Choroid plexus epithelial cell (primary cell): ENCODE measurements around the gene NPAS2.

Experiments used
- DNase-seq: peaks from one replicate; pipeline ENCODE4 v3.0.0-alpha.2; 2010; ENCODE audit warnings: low read depth
- H3K4me3 ChIP-seq: 2 replicates; pipeline ENCODE4 v1.5.1; 2011; ENCODE audit warnings: low read depth, mild to moderate bottlenecking, control low read depth, low read length, moderate library complexity
- CTCF ChIP-seq: conservative IDR thresholded peaks from 2 replicates; pipeline ENCODE4 v1.5.1; 2011; ENCODE audit warnings: low read depth, mild to moderate bottlenecking, control low read depth, inconsistent platforms, low read length, moderate library complexity

Gene NPAS2

GRCh38 chr2:100993294-100993693 is 173.4 kb downstream of the NPAS2 start:
- no peak for DNase-seq
- TF ChIP-seq CTCF: no peak
- no peak overlapping the region for H3K4me3 ChIP-seq

- no peak overlapping the region for H3K4me3 ChIP-seq
- TF ChIP-seq CTCF: no peak
- no peak for DNase-seq
Measured at GRCh38 chr2:100995309-100996075, 175.6 kb downstream of the NPAS2 start.

GRCh38 chr2:100997509-100998234 is 177.7 kb downstream of the NPAS2 start:
- DNase-seq: no peak
- no peak overlapping the region for H3K4me3 ChIP-seq
- no peak for TF ChIP-seq CTCF

GRCh38 chr2:100998235-100998573 is 178.3 kb downstream of the NPAS2 start:
- DNase-seq: no peak
- TF ChIP-seq CTCF: no peak
- H3K4me3 ChIP-seq: no peak overlapping the region

GRCh38 chr2:100999995-101000394 is 180.1 kb downstream of the NPAS2 start:
- DNase-seq: no peak
- H3K4me3 ChIP-seq: no peak overlapping the region
- TF ChIP-seq CTCF: no peak

- DNase-seq: peak; percentile 99
- no peak for TF ChIP-seq CTCF
- peak within 1 kb of the TSS; percentile 93 for H3K4me3 ChIP-seq
Measured at GRCh38 chr2:101001691-101002561, 182.0 kb downstream of the NPAS2 start, which contains the start of gene RPL31. Gene RPL31, plus strand, starts transcription at chr2:101002289. Its CDS starts 413 bp downstream, at chr2:101002702.
